Mesothelial cell of epicardium (in vitro differentiated cells): ENCODE results near the gene FBP2. TPM values are rescaled to one million over a fixed set of nuclear protein-coding genes. Genes with fewer than 3 reads are reported as not detected.
"Not testable (repeated sequence)": the region's sequence is repeated elsewhere in the genome, so short reads cannot be mapped to it uniquely, and the experiment has no call there.

Experiments
- DNase-seq, 2 experiments: peaks; one replicate each; pipeline ENCODE4 v3.0.0; 2021; ENCODE audit warnings: low spot score in 2 of 2; ENCODE audit not compliant: unreplicated experiment in 2 of 2
- H3K27ac Mint-ChIP-seq: 2 replicates; pipeline ENCODE4 v1.8.0; 2021; ENCODE audit warnings: mixed read lengths
- H3K27me3 Mint-ChIP-seq: 2 replicates; pipeline ENCODE4 v1.8.0; 2021; ENCODE audit warnings: low read depth, mixed read lengths
- H3K36me3 Mint-ChIP-seq: 2 replicates; pipeline ENCODE4 v1.8.0; 2021; ENCODE audit warnings: mixed read lengths
- H3K4me1 Mint-ChIP-seq: 2 replicates; pipeline ENCODE4 v1.8.0; 2021; ENCODE audit warnings: mixed read lengths
- H3K4me3 Mint-ChIP-seq: 2 replicates; pipeline ENCODE4 v1.8.0; 2021; ENCODE audit warnings: mild to moderate bottlenecking, moderate library complexity, mixed read lengths
- H3K9me3 Mint-ChIP-seq: 2 replicates; pipeline ENCODE4 v1.8.0; 2021; ENCODE audit warnings: mixed read lengths
- total RNA-seq: library from RNA; stranded (reverse); gene quantifications from 3 replicates; pipeline ENCODE4 v1.2.1, GENCODE V29; 2021
- TF ChIP-seq, protein P1 (sequence below): fragments of 200-600 bp; sonication (generic); IDR thresholded peaks from one replicate; pipeline ENCODE4 v1.5.0; 2021; ENCODE audit warnings: antibody characterized with exemption; ENCODE audit not compliant: unreplicated experiment

The FBP2 gene
- total RNA-seq, 1 donor from 2014 or later = not detected

DNA sequence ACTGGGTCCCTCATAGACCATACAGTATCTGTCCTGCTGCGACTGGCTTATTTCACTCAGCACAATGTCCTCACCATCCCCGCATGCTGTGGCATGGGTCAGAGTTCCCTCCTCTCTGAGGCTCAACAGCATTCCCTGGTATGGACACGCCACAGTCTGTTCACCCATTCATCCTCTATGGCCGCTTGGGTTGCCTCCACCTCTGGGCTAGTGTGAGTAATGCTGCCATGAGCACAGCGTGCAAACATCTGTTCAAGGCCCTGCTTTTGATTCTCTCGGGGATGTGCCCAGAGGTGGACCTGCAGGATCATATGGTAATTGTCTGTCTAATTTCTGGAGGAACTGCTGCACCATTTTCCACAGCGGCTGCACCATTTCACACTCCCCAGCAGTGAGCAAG lies 5.5 kb upstream of the FBP2 start:
- DNase-seq = no peak
- Mint-ChIP-seq H3K27me3 (peaks cover 7% of the 10 kb centered on the region), H3K36me3 (no peaks in the 10 kb centered on the region), H3K4me3 (no peak overlapping the region), H3K27ac (no peak overlapping the region), H3K9me3 (no peaks in the 10 kb centered on the region), H3K4me1 (peaks cover 10% of the 10 kb centered on the region)
- TF ChIP-seq, protein P1, sequence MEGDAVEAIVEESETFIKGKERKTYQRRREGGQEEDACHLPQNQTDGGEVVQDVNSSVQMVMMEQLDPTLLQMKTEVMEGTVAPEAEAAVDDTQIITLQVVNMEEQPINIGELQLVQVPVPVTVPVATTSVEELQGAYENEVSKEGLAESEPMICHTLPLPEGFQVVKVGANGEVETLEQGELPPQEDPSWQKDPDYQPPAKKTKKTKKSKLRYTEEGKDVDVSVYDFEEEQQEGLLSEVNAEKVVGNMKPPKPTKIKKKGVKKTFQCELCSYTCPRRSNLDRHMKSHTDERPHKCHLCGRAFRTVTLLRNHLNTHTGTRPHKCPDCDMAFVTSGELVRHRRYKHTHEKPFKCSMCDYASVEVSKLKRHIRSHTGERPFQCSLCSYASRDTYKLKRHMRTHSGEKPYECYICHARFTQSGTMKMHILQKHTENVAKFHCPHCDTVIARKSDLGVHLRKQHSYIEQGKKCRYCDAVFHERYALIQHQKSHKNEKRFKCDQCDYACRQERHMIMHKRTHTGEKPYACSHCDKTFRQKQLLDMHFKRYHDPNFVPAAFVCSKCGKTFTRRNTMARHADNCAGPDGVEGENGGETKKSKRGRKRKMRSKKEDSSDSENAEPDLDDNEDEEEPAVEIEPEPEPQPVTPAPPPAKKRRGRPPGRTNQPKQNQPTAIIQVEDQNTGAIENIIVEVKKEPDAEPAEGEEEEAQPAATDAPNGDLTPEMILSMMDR = no peak

DNA sequence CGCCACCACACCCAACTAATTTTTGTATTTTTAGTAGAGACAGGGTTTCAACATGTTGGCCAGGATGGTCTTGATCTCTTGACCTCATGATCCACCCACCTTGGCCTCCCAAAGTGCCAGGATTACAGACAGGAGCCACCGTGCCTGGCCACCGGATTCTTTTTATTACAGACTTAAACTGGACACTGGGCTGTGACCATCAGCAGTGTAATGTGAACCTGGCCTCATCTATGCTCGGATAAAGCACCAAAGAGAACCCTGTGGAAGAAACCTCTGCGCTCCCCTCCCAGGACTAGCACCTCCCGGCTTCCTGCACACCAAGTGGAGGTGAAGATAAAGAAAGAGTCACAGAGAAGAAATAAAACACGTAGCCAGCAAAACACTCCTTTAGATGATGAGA lies 941 bp downstream of the FBP2 start:
- H3K36me3 Mint-ChIP-seq, H3K4me1 Mint-ChIP-seq, H3K27ac Mint-ChIP-seq, H3K9me3 Mint-ChIP-seq, H3K4me3 Mint-ChIP-seq, DNase-seq: not testable (repeated sequence)
- H3K27me3 Mint-ChIP-seq = peaks cover 14% of the 10 kb centered on the region

GRCh38 chr9:94591876-94592275 lies 1.7 kb downstream of the FBP2 start:
- no peaks in the 10 kb centered on the region for H3K36me3 Mint-ChIP-seq
- H3K4me1 Mint-ChIP-seq = no peaks in the 10 kb centered on the region
- H3K27ac Mint-ChIP-seq = no peak overlapping the region
- no peaks in the 10 kb centered on the region for H3K9me3 Mint-ChIP-seq
- TF ChIP-seq, protein P1 = no peak
- peaks cover 10% of the 10 kb centered on the region for H3K27me3 Mint-ChIP-seq
- no peak overlapping the region for H3K4me3 Mint-ChIP-seq
- DNase-seq = no peak

- H3K27me3 Mint-ChIP-seq, H3K36me3 Mint-ChIP-seq, H3K4me1 Mint-ChIP-seq, DNase-seq, H3K9me3 Mint-ChIP-seq, H3K27ac Mint-ChIP-seq, H3K4me3 Mint-ChIP-seq: not testable (repeated sequence)
These were observed 2.5 kb downstream of the FBP2 start for GRCh38 chr9:94591046-94591545.

- Mint-ChIP-seq H3K9me3 (no peaks in the 10 kb centered on the region), H3K36me3 (no peaks in the 10 kb centered on the region), H3K4me1 (no peaks in the 10 kb centered on the region), H3K27me3 (peaks cover 8% of the 10 kb centered on the region), H3K27ac (no peak overlapping the region), H3K4me3 (no peak overlapping the region)
- TF ChIP-seq, protein P1 = no peak
- no peak for DNase-seq
These were observed 4.9 kb downstream of the FBP2 start for GRCh38 chr9:94588681-94589080.

DNA sequence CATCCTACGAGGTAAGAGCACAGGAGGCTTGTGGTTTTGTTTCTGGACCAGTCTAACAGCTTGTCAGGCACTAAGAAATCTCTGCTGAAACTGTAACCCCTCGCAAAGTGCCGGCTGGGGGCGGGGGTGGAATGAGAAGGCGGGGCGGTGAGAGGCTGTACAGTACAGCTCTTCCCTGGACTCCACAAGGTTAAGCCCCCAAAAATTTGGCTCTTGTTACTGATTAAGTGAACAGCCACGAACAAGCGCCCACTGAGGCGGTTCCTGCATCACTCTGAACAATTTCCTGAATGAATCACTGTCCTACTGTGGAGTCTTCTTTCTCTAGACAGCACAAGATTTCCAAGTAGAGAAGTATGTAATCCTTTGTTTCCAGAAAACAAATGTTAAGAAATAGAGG lies 6.8 kb downstream of the FBP2 start:
- no peak for DNase-seq
- no peak overlapping the region for H3K27ac Mint-ChIP-seq
- no peaks in the 10 kb centered on the region for H3K9me3 Mint-ChIP-seq
- peaks cover 8% of the 10 kb centered on the region for H3K27me3 Mint-ChIP-seq
- no peaks in the 10 kb centered on the region for H3K36me3 Mint-ChIP-seq
- TF ChIP-seq, protein P1 = no peak
- no peaks in the 10 kb centered on the region for H3K4me1 Mint-ChIP-seq
- no peak overlapping the region for H3K4me3 Mint-ChIP-seq

GRCh38 chr9:94586316-94586715 lies 7.3 kb downstream of the FBP2 start:
- H3K4me3 Mint-ChIP-seq = no peak overlapping the region
- H3K4me1 Mint-ChIP-seq = no peaks in the 10 kb centered on the region
- peaks cover 8% of the 10 kb centered on the region for H3K27me3 Mint-ChIP-seq
- H3K27ac Mint-ChIP-seq = no peak overlapping the region
- no peak for DNase-seq
- TF ChIP-seq, protein P1 = no peak
- H3K36me3 Mint-ChIP-seq = no peaks in the 10 kb centered on the region
- no peaks in the 10 kb centered on the region for H3K9me3 Mint-ChIP-seq
